ENCODE measurements around the gene HDGFL2. TPM values are rescaled to one million over a fixed set of nuclear protein-coding genes. Genes with fewer than 3 reads are reported as not detected.
"Not testable (repeated sequence)": the region's sequence is repeated elsewhere in the genome, so short reads cannot be mapped to it uniquely, and the experiment has no call there.

Gene HDGFL2
- total RNA-seq, 1 donor from 2014 or later: 63.3 TPM

- intact Hi-C loops (cut with micrococcal nuclease): no loop called here
These were observed 39.4 kb downstream of the HDGFL2 start for GRCh38 chr19:4511300-4512054.

- intact Hi-C loops (cut with micrococcal nuclease): no loop called here
These were observed 40.0 kb downstream of the HDGFL2 start for GRCh38 chr19:4512070-4512469.

DNA sequence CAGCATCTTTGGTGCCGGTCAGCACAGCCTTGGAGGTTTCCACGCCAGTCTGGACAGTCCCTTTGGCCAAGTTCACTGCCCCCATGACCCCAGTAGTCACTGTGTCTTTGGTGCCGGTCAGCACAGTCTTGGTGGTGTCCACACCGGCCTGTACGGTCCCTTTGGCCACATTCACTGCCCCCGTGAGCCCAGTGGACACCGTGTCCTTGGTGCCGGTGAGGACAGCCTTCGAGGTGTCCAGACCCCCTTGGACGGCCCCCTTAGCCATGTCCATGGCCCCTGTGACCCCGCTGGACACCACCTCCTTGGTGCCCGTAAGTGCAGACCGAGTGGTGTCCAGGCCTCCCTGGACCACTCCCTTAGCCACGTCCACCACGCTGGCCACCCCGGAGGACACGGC lies 41.2 kb downstream of the HDGFL2 start:
- intact Hi-C loops (cut with micrococcal nuclease): no loop called here

GRCh38 chr19:4515732-4516131 lies 43.6 kb downstream of the HDGFL2 start:
- intact Hi-C loops (cut with micrococcal nuclease): no loop called here

DNA sequence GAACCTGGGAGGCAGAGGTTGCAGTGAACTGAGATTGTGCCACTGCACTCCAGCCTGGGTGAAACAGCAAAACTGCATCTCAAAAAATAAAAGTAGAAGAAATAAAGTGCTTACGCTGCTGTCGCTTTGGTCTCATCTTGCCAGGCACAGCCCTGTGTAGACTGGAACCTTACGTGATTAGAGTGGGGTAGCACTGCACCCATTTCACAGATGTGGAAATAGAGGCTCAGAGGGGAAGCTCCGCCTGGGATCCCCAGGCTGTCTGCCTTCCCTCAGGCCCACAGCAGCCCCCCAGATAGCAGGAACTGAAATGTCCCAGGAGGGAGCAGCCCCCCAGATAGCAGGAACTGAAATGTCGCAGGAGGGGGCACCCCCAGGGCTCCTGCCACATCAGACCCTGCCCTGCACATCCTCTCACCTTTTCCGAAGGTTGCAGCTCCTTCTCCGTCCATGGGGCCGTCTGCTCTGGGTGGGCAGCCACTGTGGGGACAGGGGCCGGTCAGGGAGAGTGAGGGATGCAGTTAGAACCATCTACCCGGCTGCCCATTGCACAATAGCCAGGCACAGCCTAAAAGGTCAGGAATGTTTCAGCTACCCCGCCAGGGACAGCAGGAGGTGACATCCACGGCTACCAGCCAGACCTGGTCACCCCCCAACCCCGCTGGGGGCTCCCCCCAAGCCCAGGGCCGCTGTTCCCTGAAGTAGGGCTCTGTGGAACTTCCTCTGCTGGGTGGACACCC lies 44.3 kb downstream of the HDGFL2 start:
- intact Hi-C loops (cut with micrococcal nuclease): no loop called here

- intact Hi-C loops (cut with micrococcal nuclease): no loop called here
These were observed 44.8 kb downstream of the HDGFL2 start for GRCh38 chr19:4516939-4517300.

- intact Hi-C loops (cut with micrococcal nuclease): no loop called here
These were observed 45.5 kb downstream of the HDGFL2 start for GRCh38 chr19:4517451-4518057.

- intact Hi-C loops (cut with micrococcal nuclease): no loop called here
These were observed 46.5 kb downstream of the HDGFL2 start, which contains the start of gene PLIN4 for GRCh38 chr19:4518345-4519171. Gene PLIN4 (minus strand): TSS chr19:4518486. CDS start chr19:4518272, 214 bp downstream.

DNA sequence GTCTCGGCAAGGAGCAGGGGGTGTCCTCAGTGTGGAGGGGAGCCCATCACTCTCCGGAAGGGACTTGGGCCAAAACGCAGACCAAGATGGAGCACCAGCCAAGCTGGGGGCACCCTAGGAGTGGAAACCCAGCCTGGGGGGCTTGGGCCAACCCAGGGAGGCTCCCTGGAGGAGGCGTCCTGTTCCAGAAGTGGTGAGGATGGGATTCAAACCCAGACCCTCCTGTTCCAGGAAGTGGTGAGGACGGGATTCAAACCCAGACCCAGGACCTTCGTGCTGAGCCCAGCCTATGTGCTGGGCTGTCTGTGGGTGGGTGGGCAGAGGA lies 47.0 kb downstream of the HDGFL2 start:
- intact Hi-C loops (cut with micrococcal nuclease): no loop called here

DNA sequence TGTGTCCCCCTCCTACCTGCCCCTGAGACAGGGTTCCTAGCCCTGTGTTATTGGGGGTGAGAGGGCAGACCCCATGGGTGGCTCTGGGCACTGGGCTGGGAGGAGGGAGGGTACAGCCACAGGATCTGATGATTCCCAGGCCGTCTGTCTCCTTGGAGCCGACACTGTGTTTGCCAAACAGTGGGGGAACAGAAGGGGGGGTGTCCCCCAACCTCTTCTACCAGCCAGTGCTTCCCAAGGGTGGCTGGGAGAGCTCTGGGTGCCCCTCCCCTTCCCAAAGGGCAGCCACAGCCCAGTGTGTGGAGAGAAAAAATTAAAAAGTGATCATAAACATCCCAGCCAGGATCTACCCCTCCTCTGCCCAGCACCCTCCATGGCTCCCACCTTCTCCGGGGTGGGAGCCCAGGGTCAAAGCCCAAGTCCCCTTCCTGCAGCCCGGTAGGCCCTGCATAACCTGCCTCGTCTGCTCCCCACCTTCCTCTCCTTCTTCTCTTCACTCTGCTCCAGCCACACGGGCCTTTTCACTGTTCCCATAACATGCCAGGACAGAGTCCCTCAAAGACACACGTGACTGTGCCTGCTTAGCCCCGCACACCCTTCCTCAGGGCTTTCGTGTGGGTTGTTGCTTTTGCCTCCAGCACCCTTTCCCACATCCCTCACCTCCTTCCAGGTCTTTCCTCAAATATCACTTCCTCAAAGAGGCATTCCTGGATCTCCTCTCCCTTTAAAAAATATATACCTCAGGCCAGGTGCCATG lies 47.6 kb downstream of the HDGFL2 start:
- intact Hi-C loops (cut with micrococcal nuclease): no loop called here

GRCh38 chr19:4521170-4521887 lies 49.2 kb downstream of the HDGFL2 start:
- intact Hi-C loops (cut with micrococcal nuclease): no loop called here

GRCh38 chr19:4521888-4522242 lies 49.8 kb downstream of the HDGFL2 start:
- intact Hi-C loops (cut with micrococcal nuclease): no loop called here

DNA sequence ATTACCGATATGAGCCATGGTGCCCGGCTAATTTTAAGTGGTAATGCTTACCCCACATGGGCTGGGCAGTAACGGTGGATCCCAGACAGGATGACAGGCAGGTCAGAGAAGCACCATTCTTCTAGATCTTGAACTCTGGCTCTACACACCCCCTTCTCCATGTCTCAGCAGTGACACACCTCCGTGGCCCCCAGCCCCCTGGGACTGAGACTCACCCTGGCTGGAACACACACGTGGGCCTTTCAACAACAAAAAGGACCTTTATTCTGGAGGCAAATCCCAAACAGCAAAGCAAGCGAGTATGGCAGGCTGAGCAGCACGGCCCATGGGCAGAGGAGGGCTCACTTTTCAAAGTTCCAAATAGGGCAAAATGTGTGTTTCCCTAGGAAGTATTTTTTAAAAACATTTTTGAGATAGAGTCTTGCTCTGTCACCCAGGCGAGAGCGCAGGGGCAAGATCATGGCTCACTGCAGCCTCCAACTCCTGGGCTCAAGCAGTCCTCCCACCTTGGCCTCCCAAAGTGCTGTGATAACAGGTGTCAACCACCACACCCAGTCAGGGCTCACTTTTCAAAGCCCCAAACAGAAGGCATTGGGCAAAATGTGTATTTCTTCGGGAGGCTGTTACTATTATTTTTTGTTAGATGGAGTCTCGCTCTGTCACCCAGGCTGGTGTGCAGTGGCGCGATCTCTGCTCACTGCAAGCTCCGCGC lies 50.4 kb downstream of the HDGFL2 start:
- intact Hi-C loops (cut with micrococcal nuclease): no loop called here

- intact Hi-C loops (cut with micrococcal nuclease): loop anchor here (2.0 kb wide), 1 partner anchor 257 kb away; no protein-coding TSS in a partner anchor
These were observed 51.4 kb downstream of the HDGFL2 start for GRCh38 chr19:4523306-4524110.

DNA sequence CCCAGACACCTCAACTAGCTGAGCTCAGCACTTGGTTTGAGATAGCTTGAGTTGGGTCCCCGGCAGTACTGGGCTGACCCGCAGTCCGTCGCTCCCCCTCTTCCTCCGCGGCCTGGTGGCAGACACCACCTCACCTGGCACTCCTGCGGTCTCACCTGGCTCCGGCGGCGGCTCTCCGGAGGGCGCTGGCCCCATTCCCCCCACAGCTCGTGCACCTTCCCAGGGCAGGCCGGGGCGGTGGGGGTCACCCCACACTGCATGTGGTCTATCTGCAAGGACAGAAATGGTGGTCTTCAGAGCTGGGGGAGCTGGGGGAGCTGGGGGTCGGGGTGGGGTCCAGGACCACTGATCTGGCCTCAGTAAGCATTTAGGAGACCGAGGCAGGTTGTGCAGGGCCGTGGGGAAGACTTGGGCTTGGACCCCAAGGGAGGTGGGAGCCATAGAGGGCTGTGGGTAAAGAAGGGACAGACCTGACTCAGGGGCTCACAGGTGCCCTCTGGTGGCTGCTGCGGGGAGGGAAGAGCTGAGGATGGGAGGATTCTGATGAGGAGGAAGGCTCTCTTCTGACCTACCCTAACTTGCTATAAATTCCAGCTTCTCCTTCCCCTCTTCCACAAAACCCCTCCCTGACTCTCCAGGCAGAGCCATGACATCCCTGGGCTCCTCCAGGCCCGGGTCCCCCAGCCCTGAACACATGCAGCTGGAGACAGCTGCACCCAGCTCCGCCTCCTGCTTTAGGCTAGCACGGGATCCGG lies 52.9 kb downstream of the HDGFL2 start:
- intact Hi-C loops (cut with micrococcal nuclease): loop anchor here (2.0 kb wide), 1 partner anchor 258 kb away; no protein-coding TSS in a partner anchor

GRCh38 chr19:4525563-4526002 lies 53.5 kb downstream of the HDGFL2 start:
- intact Hi-C loops (cut with micrococcal nuclease): loop anchor here (2.0 kb wide), 1 partner anchor 259 kb away; no protein-coding TSS in a partner anchor

DNA sequence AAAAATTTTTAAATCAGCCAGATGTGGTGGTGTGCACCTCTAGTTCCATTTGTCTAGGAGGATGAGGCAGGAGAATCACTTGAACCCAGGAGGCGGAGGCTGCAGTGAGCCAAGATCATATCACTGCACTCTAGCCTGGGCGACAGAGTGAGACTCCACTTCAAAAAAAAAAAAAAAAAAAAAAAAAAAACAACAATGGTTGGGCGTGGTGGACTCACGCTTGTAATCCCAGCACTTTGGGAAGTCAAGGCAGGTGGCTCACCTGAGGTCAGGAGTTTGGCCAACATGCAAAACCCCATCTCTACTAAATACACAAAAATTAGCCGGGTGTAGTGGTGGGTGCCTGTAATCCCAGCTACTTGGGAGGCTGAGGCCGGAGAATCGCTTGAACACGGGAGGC lies 55.3 kb downstream of the HDGFL2 start:
- intact Hi-C loops (cut with micrococcal nuclease): not testable (repeated sequence)

DNA sequence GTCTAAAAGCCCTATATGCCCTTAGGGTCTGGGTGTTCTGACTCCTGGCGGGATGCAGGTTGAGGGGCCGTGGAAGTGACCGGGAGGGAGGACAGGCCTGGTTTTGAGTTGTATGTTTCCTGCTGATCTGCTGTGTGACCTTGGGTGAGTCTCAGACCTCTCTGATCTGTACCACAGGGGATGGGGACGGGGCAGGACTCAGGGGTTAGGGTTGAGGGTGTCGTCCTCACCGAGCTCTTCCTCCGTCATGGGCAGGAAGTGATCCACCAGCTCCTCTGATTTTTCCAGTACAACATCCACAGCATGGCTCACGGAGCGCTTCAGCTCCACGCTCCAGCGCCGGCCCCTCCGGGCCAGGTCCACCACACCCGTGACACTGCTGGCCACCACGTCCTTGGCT lies 56.7 kb downstream of the HDGFL2 start:
- intact Hi-C loops (cut with micrococcal nuclease): no loop called here
